K562 (cell line): ENCODE results near the gene ZNF747. TPM values are rescaled to one million over a fixed set of nuclear protein-coding genes. Genes with fewer than 3 reads are reported as not detected.
A peak's percentile ranks its signal among the peaks of the same experiment; 100 is the strongest.

Source experiments
- ATAC-seq: fragments of 200-7000 bp; cut with Tn5 transposase; 3 replicates; pipeline ENCODE4 v1.9.1; 2020; ENCODE audit warnings: moderate library complexity
- BruUV-seq: library from RNA; stranded (reverse); fragments of 400-500 nt; replicated peaks from 2 replicates; lab custom pipeline; 2021; lab: Mats Ljungman, UMichigan
- CTCF ChIA-PET: fragments of 300-600 bp; formaldehyde crosslinking; extraction: SDS; loops from one replicate; lab custom pipeline; 2021; ENCODE audit warnings: low intra/inter-chr PET ratio; lab: Yijun Ruan, JAX
- POLR2A ChIA-PET: fragments of 300-600, 350-650 bp; sonication (Branson Sonifier 250); formaldehyde crosslinking; extraction: SDS; loops from one replicate; lab custom pipeline; 2021; ENCODE audit warnings: antibody characterized with exemption, inconsistent platforms; lab: Yijun Ruan, JAX
- DNase-seq, 4 experiments: peaks; one replicate each; pipeline versions ENCODE4 v3.0.0 to v3.0.0-alpha.2; 2011 to 2018; ENCODE audit warnings: low spot score in 3 of 4, mixed read lengths in 3 of 4; ENCODE audit errors: extremely low read depth in 1 of 4
- FAIRE-seq: peaks from 2 replicates; lab custom pipeline; 2011; peaks lifted over from hg19 to GRCh38; lab: Jason Lieb, UNC
- H2AFZ ChIP-seq: 2 replicates; pipeline ENCODE4 v1.6.0; 2011; ENCODE audit warnings: low read depth, low read length, control low read depth, inconsistent platforms
- H3K27ac ChIP-seq: fragments of 200-600 bp; 3 replicates; pipeline ENCODE4 v1.8.0; 2011; ENCODE audit warnings: low read depth, mild to moderate bottlenecking, control low read depth, inconsistent platforms, low read length, moderate library complexity, mixed read lengths; ENCODE audit errors: extremely low read depth
- H3K27me3 ChIP-seq, 2 experiments: fragments of 300-600 bp in 1 of 2; 2 replicates in 1 of 2; 3 replicates in 1 of 2; pipeline versions ENCODE4 v1.6.0 to v1.8.0; 2011; ENCODE audit warnings: inconsistent platforms in 2 of 2, low read length in 2 of 2, mild to moderate bottlenecking in 1 of 2, mixed read lengths in 1 of 2, moderate library complexity in 1 of 2; ENCODE audit not compliant: control insufficient read depth in 2 of 2, insufficient read depth in 2 of 2
- H3K36me3 ChIP-seq: fragments of 300-600 bp; 3 replicates; pipeline ENCODE4 v1.8.0; 2011; ENCODE audit warnings: mild to moderate bottlenecking, low read length, inconsistent platforms; ENCODE audit not compliant: control insufficient read depth, insufficient read depth
- H3K4me1 ChIP-seq, 2 experiments: fragments of 200-600 bp in 1 of 2; replicated peaks in 1 of 2; 2 replicates in 1 of 2; 3 replicates in 1 of 2; pipeline versions ENCODE4 v1.5.1 to v1.8.0; 2011; ENCODE audit warnings: inconsistent platforms in 2 of 2, low read length in 2 of 2, mild to moderate bottlenecking in 1 of 2, mixed read lengths in 1 of 2, moderate library complexity in 1 of 2; ENCODE audit not compliant: control insufficient read depth in 2 of 2, insufficient read depth in 2 of 2
- H3K4me2 ChIP-seq: 2 replicates; pipeline ENCODE4 v1.6.1; 2011; ENCODE audit warnings: low read length, control low read depth, inconsistent platforms, mixed read lengths; ENCODE audit not compliant: insufficient read depth
- H3K4me3 ChIP-seq: fragments of 200-600 bp; sonication (generic), shearing (Covaris generic); 2 replicates; pipeline ENCODE4 v1.5.1; 2016; ENCODE audit warnings: control low read depth, inconsistent platforms
- H3K79me2 ChIP-seq: fragments of 200-600 bp; 3 replicates; pipeline ENCODE4 v1.8.0; 2011; ENCODE audit warnings: low read length, inconsistent platforms; ENCODE audit not compliant: control insufficient read depth, insufficient read depth
- H3K9ac ChIP-seq, 2 experiments: 2 replicates each; pipeline versions ENCODE4 v1.6.0 to v1.6.1; 2011; ENCODE audit warnings: low read depth in 2 of 2, low read length in 2 of 2, control low read depth in 1 of 2, inconsistent platforms in 1 of 2, mild to moderate bottlenecking in 1 of 2, mixed read lengths in 1 of 2; ENCODE audit not compliant: insufficient read depth in 1 of 2
- H3K9me1 ChIP-seq: one replicate; pipeline ENCODE4 v1.6.0; 2011; ENCODE audit warnings: inconsistent platforms, mild to moderate bottlenecking, low read length, moderate library complexity; ENCODE audit not compliant: control insufficient read depth, insufficient read depth
- H3K9me3 ChIP-seq: replicated peaks from 2 replicates; pipeline ENCODE4 v1.5.1; 2011; ENCODE audit warnings: low read depth, low read length, inconsistent platforms; ENCODE audit not compliant: control insufficient read depth, insufficient read depth
- H4K20me1 ChIP-seq: replicated peaks from 2 replicates; pipeline ENCODE4 v1.6.1; 2011; ENCODE audit warnings: low read length, inconsistent platforms, mixed read lengths; ENCODE audit not compliant: control insufficient read depth, insufficient read depth
- CHD1 ChIP-seq: fragments of 200-600 bp; sonication (generic); IDR thresholded peaks from one replicate; pipeline ENCODE4 v1.6.1; 2012; ENCODE audit warnings: mild to moderate bottlenecking, moderate library complexity, low read length, inconsistent platforms
- ELF2 ChIP-seq: fragments of 250-450 bp; sonication (Bioruptor Pico); IDR thresholded peaks from 2 replicates; pipeline ENCODE4 v1.5.0; 2021; ENCODE audit warnings: mild to moderate bottlenecking
- KDM5B ChIP-seq: fragments of 200-600 bp; sonication (generic); IDR thresholded peaks from 2 replicates; pipeline ENCODE4 v1.6.1; 2012; ENCODE audit warnings: low read depth, mild to moderate bottlenecking, moderate library complexity, low read length, control low read depth, inconsistent platforms; ENCODE audit not compliant: insufficient replicate concordance
- POLR2AphosphoS5 ChIP-seq: IDR thresholded peaks from 2 replicates; pipeline ENCODE4 v1.6.1; 2011; ENCODE audit warnings: mild to moderate bottlenecking, low read depth, low read length, moderate library complexity; ENCODE audit not compliant: control insufficient read depth, insufficient read depth
- RBBP5 ChIP-seq: fragments of 200-600 bp; sonication (generic); IDR thresholded peaks from 2 replicates; pipeline ENCODE4 v1.6.1; 2012; ENCODE audit warnings: borderline replicate concordance, mild to moderate bottlenecking, low read length, control low read depth, inconsistent platforms; ENCODE audit not compliant: insufficient read depth, poor library complexity, severe bottlenecking
- SRF ChIP-seq, 2 experiments: fragments of 250-450, 450-650 bp in 1 of 2; sonication (Bioruptor Pico) in 1 of 2; sonication (generic) in 1 of 2; formaldehyde crosslinking; IDR thresholded peaks; 2 replicates each; pipeline versions ENCODE4 v1.5.0 to v1.5.1; 2020 to 2022; ENCODE audit warnings: mild to moderate bottlenecking in 1 of 2, missing genetic modification reagents in 1 of 2
- ZNF124 ChIP-seq: sonication (generic); formaldehyde crosslinking; IDR thresholded peaks from 2 replicates; pipeline ENCODE4 v1.8.1; 2022; ENCODE audit warnings: missing genetic modification reagents
- ZNF384 ChIP-seq: IDR thresholded peaks from 2 replicates; pipeline ENCODE4 v1.6.1; 2012; ENCODE audit warnings: low read depth, low read length, improper control_type of control experiment
- ZNF583 ChIP-seq: fragments of 250-450 bp; sonication (Bioruptor Pico); IDR thresholded peaks from 2 replicates; pipeline ENCODE4 v1.4.0; 2020
- WGBS: fragments of 100-300 bp; shearing (Covaris generic); methylation state at CpG from one replicate; pipeline ENCODE4 v1.1.6; 2016; ENCODE audit warnings: low coverage, mixed read lengths; ENCODE audit not compliant: insufficient coverage; ENCODE audit errors: missing lambda C conversion rate; 5-methylcytosine and 5-hydroxymethylcytosine counted together
- in situ Hi-C: fragments of 300-500 bp; cut with MboI; formaldehyde crosslinking; loops from 4 replicates; pipeline ENCODE4 v1.15.0; 2018; ENCODE audit warnings: inconsistent platforms, mixed read lengths
- intact Hi-C: fragments of 100-400 bp; cut with micrococcal nuclease; formaldehyde crosslinking; loops from 2 replicates; pipeline ENCODE4 v1.14.2; 2022
- polyA plus RNA-seq, 8 experiments: library from polyadenylated mRNA; depleted of rRNA in 4 of 8; stranded (reverse) in 5 of 8; unstranded in 3 of 8; fragments of >200 nt; fragmentation: Nextera tagmentation in 2 of 8; fragmentation: Illumina TruSeq in 1 of 8; extraction: Ambion mirVana in 2 of 8; extraction: Trizol in 1 of 8; gene quantifications; 2 replicates each; pipeline versions ENCODE4 v1.2.1 to v1.2.3, GENCODE V29; 2011 to 2014; ENCODE audit warnings: inconsistent platforms in 1 of 8, missing spikeins in 1 of 8
- total RNA-seq, 7 experiments: library from RNA; depleted of rRNA in 6 of 7; stranded (reverse); fragments of >200 nt in 6 of 7; fragmentation: Illumina TruSeq in 2 of 7; extraction: Trizol in 2 of 7; gene quantifications; 2 replicates each; pipeline versions ENCODE4 v1.2.1 to v1.2.3, GENCODE V29; 2011 to 2021; ENCODE audit warnings: low replicate concordance in 1 of 7
- TF ChIP-seq, protein P1 (sequence below): fragments of 450-650 bp; conservative IDR thresholded peaks from 2 replicates; pipeline ENCODE4 v1.6.1; 2016; ENCODE audit warnings: missing genetic modification characterization, low read depth, mild to moderate bottlenecking, control low read depth, missing compliant biosample characterization

Gene ZNF747
- total and polyA plus RNA-seq, 9 of the 15 experiments (the other 6 are each of a cell fraction or from before 2014, with no cell fraction given): 0.14 to 3.3 (median 1.5) TPM

DNA sequence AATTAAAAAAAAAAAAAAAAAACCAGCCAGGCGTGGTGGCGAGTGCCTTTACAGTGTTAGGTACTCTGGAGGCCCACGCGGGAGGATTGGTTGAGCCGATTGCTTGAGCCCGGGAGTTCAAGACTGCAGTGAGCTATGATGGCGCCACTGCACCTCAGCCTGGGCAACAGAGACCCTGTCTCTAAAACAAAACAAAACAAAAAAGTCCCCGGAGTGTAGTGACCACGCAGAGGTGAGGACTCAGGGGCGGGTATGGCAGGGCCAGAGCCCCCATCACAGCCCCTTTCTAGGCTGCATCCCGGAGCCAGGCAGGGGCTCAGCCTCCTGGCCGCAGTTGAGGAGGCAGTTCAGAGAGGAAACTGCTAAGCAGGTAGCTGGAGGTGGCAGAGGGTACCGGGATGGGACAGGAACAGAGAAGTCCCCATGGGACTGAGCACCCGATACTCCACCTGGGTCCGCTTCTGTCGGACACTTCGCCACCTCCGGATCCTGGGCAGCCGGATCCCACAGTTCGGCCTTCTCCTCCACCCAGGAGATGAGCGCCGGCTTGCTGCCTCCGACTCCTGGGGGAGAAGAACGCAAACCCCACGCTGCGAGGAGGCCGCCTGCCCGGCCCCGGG, 800 bp downstream of the ZNF747 start:
- Histone ChIP-seq H3K9ac (peak overlapping the region; percentile 88 to 91), H3K4me3 (peak overlapping the region; percentile 49), H3K4me2 (peak overlapping the region; percentile 97), H3K9me1 (no peaks in the 10 kb centered on the region), H3K79me2 (peaks cover 36% of the 10 kb centered on the region), H3K27me3 (no peaks in the 10 kb centered on the region), H2AFZ (peak overlapping the region; percentile 98), H3K36me3 (no peaks in the 10 kb centered on the region; the same call in 2 of the 3 replicates), H4K20me1 (no peaks in the 10 kb centered on the region), H3K9me3 (no peaks in the 10 kb centered on the region), H3K4me1 (peaks cover 10 to 50% of the 10 kb centered on the region in 2 experiments; a peak in 4 of 5 replicates), H3K27ac (peak overlapping the region; percentile 96; the same call in 2 of the 3 replicates)
- intact Hi-C loops: loop anchor here (2.0 to 10.0 kb wide), 2 partner anchors 87 to 161 kb away; partner anchors contain the start of gene SRCAP
- DNase-seq (peak in 1 of 4 experiments; percentile 27), ATAC-seq (no peak), FAIRE-seq (no peak)
- WGBS: 53% methylated on average over 17 of the region's 29 CpGs
- POLR2A ChIA-PET: interaction anchor here (0.5 to 4.0 kb wide), 8 partner anchors 15 to 160 kb away, joined by 3 to 31 read pairs (median 3); partner anchors contain the start of gene ZNF764
- in situ Hi-C loops: no loop called here
- CTCF ChIA-PET: interaction anchor here (0.8 kb wide), 1 partner anchor 95 kb away, joined by 3 read pairs; no protein-coding TSS in a partner anchor
- TF ChIP-seq RBBP5 (peak; percentile 68), ZNF583 (CRISPR knock-in tag) (no peak), ELF2 (CRISPR knock-in tag) (no peak), CHD1 (peak; percentile 51), SRF (CRISPR knock-in tag; IDR thresholded peaks at IDR 0.05) (0 out of 4 replicates have a peak, but pooled peaks of 1 of the 2 experiments have one; percentile 22), POLR2AphosphoS5 (no peak), KDM5B (peak; percentile 54), ZNF124 (peak; percentile 75; the same call in 1 of the 2 replicates), ZNF384 (no peak)
- TF ChIP-seq, protein P1, sequence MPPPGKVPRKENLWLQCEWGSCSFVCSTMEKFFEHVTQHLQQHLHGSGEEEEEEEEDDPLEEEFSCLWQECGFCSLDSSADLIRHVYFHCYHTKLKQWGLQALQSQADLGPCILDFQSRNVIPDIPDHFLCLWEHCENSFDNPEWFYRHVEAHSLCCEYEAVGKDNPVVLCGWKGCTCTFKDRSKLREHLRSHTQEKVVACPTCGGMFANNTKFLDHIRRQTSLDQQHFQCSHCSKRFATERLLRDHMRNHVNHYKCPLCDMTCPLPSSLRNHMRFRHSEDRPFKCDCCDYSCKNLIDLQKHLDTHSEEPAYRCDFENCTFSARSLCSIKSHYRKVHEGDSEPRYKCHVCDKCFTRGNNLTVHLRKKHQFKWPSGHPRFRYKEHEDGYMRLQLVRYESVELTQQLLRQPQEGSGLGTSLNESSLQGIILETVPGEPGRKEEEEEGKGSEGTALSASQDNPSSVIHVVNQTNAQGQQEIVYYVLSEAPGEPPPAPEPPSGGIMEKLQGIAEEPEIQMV (tag): peak; percentile 67
- BruUV-seq: no TSS peak
